GM20431 (cell line): ENCODE measurements around the gene DMAP1.

Experiments used
- in situ Hi-C: fragments of 300-500 bp; cut with MseI, MboI; formaldehyde crosslinking; loops from one replicate; pipeline ENCODE4 v1.15.0; 2020; ENCODE audit warnings: low sequenced_read_pairs; ENCODE audit not compliant: unreplicated experiment

The DMAP1 gene, protein sequence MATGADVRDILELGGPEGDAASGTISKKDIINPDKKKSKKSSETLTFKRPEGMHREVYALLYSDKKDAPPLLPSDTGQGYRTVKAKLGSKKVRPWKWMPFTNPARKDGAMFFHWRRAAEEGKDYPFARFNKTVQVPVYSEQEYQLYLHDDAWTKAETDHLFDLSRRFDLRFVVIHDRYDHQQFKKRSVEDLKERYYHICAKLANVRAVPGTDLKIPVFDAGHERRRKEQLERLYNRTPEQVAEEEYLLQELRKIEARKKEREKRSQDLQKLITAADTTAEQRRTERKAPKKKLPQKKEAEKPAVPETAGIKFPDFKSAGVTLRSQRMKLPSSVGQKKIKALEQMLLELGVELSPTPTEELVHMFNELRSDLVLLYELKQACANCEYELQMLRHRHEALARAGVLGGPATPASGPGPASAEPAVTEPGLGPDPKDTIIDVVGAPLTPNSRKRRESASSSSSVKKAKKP

DNA sequence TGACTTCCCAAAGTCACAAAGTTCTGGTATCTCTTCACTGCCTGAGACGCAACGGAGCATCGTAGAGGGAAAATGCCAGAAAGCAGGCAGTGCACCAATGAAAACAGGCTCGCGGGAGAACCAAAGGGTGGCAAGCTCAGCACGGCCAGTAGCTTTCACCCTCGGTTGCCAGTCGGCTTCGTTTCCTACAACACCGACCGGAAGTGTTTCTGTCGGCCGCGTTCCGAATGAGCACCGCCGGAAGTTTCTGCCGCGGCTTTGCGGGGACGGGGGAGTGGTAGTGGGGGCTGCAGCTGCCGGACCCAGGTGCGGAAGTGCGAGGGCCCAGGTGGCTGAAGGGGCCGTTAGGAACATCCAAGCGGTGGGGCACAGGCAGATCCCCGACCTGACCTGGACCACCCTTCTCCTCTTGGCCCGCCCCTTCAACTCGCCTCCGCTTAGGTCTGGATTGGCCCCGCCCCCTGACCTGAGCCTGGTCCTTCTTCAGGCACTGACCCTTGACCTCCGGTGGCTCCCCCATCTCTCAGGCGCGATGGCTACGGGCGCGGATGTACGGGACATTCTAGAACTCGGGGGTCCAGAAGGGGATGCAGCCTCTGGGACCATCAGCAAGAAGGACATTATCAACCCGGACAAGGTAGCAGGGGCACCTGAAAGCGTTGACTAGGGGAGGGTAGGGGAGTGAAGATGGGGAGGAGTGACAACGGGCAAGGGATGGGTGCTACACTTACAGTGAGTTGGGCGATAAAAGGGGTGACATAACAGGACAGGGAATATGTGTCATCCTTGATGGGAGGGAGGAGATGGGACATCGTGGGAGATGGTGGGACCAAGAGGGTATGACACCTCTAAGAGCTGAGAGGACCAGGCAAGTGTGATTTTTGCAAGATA is at the start of gene DMAP1:
Gene DMAP1, plus strand, starts transcription at position 250 of the 891 bp plus-strand sequence. Its CDS starts 283 bp downstream, at position 533.
- in situ Hi-C loops = loop anchor here (25.0 kb wide), 1 partner anchor 374 kb away; no protein-coding TSS in a partner anchor

DNA sequence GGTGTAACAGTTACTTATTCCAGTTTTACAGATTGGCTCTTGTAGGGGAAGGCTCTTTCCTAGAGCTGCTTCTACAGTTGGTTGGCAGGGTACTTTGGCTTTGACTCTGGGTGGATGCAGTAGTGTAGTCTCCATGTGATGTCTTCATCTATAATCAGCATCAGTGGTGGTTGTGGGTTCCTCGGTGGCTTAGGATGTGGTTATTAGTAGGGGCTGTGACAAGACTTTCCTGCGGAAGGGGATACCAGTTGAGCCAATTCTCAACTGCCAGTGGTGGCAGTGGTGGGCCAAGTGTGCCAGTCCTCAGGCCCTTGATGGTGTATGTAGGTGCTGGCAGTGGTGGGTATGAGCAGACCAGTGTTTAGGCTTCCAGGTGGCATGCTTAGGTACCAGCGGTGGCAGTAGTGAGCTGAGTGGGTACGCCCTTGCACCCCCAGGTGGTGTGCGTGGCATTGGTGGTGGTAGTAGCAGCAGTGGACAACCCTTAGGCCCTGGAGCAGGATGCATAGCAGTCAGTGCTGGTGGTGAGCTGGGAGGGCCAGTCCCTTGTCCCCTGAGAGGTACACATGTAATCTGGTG is 44.7 kb upstream of the DMAP1 start:
- in situ Hi-C loops = no loop called here

GRCh38 chr1:44170281-44170823 is 42.9 kb upstream of the DMAP1 start:
- in situ Hi-C loops = no loop called here

- in situ Hi-C loops = no loop called here
Observed at GRCh38 chr1:44174630-44175029, 38.6 kb upstream of the DMAP1 start.

DNA sequence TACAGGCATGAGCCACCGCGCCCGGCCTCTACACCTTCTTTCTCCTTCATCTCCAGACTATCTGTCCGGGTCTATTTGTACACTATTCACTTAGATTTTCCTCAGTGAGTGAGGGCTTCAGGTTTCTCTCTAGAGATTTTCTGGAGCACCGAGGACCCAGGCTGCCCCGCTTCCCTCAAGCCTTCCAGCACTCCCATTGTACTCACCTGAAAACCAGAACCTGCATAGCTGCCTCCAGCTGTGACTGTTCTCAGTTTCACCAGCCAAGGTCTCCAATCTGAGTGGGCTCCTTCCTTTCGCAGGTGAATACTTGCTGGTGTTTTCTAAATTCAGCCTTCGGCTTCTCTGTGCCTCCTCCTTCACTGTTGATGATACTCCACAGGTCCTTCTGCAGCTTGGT is 12.9 kb upstream of the DMAP1 start:
- in situ Hi-C loops = loop anchor here (25.0 kb wide), 1 partner anchor 387 kb away; no protein-coding TSS in a partner anchor

DNA sequence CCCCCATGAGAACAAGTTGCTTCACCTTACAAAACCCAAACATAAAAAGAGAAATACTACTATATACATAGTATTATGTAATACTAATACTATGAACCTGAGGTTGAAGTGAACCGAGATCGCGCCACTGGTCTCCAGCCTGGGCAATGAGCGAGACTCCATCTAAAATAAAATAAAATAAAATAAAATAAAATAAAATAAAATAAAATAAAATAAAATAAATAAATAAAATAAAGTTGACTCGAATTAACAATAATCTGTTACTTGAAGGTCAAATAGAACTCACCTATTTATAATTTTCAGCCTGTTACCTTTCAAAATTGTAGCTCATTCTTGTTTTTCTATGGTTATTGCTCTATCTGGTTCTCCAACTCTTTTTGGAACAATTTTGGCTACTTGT is 6.7 kb upstream of the DMAP1 start:
- in situ Hi-C loops = loop anchor here (25.0 kb wide), 1 partner anchor 381 kb away; no protein-coding TSS in a partner anchor

GRCh38 chr1:44208226-44208625 is 5.0 kb upstream of the DMAP1 start:
- in situ Hi-C loops = loop anchor here (25.0 kb wide), 1 partner anchor 379 kb away; no protein-coding TSS in a partner anchor

GRCh38 chr1:44210595-44210994 is 2.7 kb upstream of the DMAP1 start:
- in situ Hi-C loops = loop anchor here (25.0 kb wide), 1 partner anchor 377 kb away; no protein-coding TSS in a partner anchor

DNA sequence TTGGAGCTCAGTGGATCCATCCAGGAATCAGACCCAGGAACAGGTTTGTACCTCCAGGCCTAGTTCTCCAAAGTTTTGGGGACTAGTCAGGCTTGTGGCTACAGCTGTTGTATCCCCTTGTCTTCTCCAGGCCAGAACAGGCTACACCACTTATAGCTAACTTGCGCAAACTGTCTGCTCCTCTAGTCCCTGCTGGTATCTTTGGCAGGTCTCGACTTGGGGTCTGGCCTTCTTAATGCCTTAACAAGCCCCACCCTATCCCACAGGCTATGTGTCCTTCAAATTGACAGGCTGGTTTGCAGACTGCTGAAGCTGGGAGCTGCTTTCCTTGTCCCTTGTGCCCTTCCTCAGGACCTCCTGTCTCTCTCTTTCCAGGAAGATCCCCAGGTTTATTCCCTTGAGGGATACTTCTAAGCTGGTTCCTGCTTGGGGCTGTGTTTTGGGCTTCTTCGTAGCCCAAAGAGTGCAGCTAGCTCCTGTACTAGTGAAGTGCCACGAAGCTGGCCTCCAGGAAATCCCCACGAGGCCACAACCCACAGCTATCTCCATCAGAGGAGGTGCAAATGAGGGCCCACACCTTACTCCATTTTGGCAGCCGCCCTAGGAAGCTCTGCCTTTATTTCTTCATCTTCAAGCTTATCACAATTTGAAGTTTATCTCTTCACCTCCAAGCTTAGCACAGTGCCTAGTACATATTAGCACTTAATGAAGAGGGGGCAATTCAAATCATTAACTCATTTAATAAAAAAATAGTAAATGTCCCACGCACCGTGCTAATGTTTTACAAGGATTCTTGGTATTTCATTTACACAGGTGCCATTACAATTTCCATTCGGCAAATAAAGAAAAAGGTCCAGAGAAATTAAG is 683 bp upstream of the DMAP1 start:
- in situ Hi-C loops = loop anchor here (25.0 kb wide), 1 partner anchor 375 kb away; no protein-coding TSS in a partner anchor

GRCh38 chr1:44217809-44218410 is 4.6 kb downstream of the DMAP1 start:
- in situ Hi-C loops = loop anchor here (25.0 kb wide), 1 partner anchor 369 kb away; no protein-coding TSS in a partner anchor

DNA sequence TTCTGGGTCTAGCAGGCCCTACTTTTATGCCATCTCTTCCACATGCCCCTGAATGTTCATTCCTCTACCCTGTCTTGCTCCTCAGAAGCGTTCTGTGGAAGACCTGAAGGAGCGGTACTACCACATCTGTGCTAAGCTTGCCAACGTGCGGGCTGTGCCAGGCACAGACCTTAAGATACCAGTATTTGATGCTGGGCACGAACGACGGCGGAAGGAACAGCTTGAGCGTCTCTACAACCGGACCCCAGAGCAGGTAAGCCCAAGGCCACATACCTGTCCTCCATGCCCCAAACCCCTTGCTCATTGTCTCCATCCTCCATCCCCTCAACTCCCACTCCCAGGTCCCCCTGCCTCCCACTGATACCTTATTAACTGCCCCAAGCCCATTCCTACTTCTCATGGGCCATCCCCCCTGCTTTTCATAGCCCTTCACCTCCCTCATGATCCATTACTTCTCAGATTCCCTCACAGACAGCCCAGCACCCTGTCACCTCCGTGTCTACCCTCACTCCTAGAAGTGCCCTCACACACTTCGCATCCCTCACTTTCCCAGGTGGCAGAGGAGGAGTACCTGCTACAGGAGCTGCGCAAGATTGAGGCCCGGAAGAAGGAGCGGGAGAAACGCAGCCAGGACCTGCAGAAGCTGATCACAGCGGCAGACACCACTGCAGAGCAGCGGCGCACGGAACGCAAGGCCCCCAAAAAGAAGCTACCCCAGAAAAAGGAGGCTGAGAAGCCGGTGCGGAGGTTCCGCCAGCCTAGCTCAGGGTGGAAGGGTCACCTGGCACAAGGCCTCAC is 5.4 kb downstream of the DMAP1 start:
- in situ Hi-C loops = loop anchor here (25.0 kb wide), 1 partner anchor 369 kb away; no protein-coding TSS in a partner anchor

DNA sequence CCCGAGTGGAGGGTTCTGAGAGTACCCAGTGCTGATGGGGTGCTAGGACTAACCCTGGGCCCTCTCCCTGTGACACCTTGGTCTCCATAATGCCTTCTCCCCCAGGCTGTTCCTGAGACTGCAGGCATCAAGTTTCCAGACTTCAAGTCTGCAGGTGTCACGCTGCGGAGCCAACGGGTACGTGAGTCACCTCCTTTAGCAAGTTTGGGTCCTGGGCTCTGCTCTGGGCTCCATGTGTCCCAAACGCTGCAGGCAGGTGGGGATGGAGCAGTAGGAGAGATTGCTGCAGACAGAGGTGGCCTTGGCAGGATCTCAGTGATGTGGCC is 6.0 kb downstream of the DMAP1 start:
- in situ Hi-C loops = loop anchor here (25.0 kb wide), 1 partner anchor 368 kb away; no protein-coding TSS in a partner anchor

DNA sequence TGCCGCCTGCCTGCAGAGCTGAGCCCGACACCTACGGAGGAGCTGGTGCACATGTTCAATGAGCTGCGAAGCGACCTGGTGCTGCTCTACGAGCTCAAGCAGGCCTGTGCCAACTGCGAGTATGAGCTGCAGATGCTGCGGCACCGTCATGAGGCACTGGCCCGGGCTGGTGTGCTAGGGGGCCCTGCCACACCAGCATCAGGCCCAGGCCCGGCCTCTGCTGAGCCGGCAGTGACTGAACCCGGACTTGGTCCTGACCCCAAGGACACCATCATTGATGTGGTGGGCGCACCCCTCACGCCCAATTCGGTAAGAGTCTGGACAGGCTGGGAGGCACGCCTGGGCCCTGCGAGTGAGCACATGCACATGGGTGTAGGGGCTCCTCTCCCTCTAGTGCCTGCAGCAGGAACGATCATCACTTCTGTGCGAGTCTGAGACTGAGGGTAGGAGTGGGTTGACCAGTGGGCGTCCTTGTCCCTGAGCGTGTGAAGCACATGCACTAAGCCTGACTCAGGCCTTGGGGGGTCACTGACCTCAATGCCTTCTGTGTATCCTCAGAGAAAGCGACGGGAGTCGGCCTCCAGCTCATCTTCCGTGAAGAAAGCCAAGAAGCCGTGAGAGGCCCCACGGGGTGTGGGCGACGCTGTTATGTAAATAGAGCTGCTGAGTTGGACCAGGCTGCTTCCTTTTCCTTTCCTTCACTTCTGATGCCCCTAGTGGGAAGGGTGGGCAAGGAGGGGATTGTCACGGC is 6.9 kb downstream of the DMAP1 start:
- in situ Hi-C loops = loop anchor here (25.0 kb wide), 1 partner anchor 367 kb away; no protein-coding TSS in a partner anchor

DNA sequence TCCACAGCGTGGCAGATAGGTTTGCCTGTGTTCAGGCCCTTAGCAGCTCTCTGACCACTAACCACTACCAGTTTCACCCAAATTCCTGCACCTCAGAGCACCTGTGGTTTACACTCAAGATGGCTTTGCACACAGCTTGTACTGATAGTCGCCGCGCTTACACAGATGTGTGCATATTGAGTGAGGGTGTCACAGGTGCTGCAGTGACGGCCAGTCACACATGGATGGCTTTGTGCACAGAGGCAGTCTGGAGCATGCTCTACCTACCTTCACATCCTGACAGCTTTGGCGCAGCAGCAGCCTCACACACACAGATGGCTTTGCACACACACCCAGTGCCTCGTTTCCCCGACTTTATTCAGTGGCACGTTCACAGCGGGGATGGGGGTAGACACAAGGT is 7.5 kb downstream of the DMAP1 start:
- in situ Hi-C loops = loop anchor here (25.0 kb wide), 1 partner anchor 367 kb away; no protein-coding TSS in a partner anchor

GRCh38 chr1:44221769-44222168 is 8.5 kb downstream of the DMAP1 start:
- in situ Hi-C loops = loop anchor here (25.0 kb wide), 1 partner anchor 366 kb away; no protein-coding TSS in a partner anchor

DNA sequence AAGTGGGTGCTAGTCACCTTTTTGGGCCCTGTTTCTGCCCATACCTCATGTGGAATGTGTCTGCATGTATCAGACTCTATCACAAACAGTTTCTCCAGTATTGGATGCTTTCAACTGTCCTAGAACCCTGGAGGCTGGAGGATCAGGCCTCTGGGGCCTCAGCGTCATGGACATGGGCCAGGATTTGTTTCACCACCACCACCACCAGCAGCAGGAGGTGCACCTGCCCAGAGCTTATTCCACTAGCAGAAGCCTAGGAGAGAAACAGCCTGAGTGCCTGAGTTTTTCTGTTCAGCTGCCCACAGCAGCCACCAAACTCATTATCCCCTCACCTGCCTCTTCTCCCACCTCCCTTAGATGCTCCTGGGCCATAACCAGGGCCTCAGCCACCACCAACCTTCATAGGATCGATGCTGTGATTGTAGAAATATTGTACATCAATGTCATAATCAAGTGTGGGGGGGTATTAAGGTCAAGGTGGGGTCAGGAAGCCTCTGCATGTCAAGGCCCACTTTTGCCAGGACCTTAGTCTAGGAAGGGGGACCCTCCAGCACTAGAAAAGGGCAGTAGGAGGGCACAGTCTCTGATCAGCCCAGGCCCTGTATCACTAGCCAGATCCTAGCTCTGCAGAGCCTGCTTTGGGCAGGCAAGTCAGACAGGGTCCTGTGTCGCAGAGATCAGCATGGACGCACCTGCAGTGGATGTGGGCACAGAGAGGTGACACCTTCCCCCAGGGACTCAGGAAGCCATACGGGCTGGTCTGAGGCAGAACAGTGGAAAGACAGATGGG is 9.3 kb downstream of the DMAP1 start:
- in situ Hi-C loops = loop anchor here (25.0 kb wide), 1 partner anchor 365 kb away; no protein-coding TSS in a partner anchor
